ENCODE data around the gene ZCWPW1. TPM values are rescaled to one million over a fixed set of nuclear protein-coding genes. Genes with fewer than 3 reads are reported as not detected.

Gene ZCWPW1, protein sequence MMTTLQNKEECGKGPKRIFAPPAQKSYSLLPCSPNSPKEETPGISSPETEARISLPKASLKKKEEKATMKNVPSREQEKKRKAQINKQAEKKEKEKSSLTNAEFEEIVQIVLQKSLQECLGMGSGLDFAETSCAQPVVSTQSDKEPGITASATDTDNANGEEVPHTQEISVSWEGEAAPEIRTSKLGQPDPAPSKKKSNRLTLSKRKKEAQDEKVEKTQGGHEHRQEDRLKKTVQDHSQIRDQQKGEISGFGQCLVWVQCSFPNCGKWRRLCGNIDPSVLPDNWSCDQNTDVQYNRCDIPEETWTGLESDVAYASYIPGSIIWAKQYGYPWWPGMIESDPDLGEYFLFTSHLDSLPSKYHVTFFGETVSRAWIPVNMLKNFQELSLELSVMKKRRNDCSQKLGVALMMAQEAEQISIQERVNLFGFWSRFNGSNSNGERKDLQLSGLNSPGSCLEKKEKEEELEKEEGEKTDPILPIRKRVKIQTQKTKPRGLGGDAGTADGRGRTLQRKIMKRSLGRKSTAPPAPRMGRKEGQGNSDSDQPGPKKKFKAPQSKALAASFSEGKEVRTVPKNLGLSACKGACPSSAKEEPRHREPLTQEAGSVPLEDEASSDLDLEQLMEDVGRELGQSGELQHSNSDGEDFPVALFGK
- total RNA-seq, result 3.2 TPM
- long read RNA-seq, partial matches to known transcripts, result 1 of 14 reads
- long read RNA-seq, other reads (novel, unspliced or antisense), result 13 of 14 reads

DNA sequence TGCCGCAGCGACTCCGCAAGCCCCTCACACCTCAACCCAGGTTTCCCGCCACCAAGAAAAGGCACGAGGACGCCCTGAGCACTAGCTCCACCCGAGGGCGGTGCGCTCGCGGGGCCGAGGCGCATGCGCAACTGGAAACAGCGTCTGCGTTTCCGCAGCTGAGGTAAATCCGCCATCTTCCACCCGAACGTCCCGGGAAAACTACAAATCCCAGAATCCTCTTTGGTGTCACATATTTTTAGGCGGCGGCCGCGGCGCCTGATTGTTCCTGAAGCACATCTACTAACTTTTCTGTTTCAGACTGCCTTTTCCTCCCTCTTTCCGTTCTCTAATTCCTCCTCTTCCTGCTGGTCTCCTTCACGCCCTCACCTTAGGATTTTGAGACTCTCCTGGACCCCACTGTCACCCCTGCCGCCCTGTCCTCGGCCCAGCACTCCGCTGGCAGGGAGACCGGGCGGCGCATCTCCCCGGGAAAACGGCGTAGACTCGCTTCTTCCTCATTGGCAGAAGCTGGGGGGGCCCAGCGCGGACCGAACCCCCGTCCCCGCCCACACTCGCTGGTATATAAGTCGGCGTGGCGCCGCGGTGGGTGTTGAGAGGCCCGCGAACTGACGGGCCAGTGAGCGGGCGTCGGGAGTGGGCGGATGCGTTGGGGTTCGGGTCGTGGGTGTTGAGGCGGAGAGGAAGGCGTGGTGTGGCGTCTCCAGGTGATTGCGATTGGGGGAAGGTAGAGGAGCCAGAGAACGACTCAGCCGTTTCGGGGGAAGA is at the start of gene ZCWPW1:
TSS of gene ZCWPW1 (minus strand) at position 505 of the 768 bp plus-strand sequence. CDS start 8,054 bp downstream, outside the sequence.
- DNase-seq (ENCODE audit: low spot score), result peak; percentile 99

DNA sequence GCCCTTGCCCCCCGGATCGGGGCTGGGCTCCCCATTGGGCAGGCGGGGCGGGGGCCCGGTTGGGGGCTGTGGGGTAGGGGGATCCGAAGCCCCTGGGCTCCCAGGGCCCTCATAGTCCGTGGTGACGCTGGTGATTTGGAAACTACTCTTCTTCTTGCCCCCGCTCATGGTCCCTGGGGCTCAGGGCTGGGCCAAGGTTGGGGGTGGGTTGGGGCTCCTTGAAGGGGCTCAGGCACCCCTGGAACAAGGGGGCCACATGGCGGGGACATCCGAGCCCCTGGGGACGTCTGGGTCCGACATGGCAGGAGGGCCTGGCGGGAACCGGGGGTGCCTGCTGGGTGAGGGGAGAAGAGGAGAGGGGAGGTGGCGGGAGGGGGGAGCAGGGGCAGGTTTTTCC is 49.4 kb upstream of the ZCWPW1 start:
- no peak for DNase-seq (ENCODE audit: low spot score)

DNA sequence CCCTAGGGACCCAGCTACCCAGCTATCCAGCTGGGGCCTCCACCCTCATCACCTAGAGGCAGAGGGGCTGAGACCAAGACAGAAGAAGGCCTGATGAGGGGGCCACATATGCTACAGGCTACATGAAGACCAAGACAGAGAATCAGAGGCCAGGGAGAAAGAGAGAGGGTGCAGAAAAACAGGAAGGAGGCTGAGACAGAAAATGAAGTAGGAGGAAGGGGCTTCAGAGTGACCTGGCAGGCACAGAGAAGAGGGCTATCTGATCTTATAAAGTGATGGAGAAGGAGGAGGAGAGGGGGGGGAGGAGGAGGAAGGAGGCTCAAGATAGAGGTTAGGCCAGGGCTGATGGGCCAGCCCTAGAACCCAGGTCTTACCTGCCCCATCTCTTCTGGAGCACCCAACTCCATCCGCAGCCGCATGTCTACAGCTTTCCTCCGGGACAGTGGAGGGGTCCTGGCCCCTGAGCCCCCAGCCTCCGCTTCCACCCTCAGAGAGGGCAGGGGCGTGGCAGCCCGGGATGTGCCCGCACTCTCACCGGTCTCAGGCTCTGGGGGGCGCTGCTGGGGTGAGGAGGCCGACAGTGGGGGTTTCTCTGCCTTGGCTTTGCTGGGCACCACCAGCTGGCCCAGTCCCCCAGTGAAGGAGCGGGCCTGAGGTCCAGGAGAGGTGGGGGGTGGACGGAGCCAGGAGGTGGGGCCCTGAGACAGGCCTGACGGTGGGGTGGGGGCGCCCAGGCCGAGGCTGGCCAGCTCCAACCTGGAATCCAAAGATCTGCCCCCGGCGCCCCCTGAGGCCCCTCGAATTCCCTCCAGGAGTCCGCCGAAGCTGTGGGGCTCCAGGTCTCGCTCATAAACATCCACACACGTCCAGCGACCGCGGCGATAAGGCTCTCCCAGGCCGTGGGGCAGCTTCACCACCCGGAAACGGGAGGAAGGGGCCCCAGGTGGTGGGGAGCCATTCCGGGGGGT is 48.7 kb upstream of the ZCWPW1 start:
- DNase-seq (ENCODE audit: low spot score), result no peak

DNA sequence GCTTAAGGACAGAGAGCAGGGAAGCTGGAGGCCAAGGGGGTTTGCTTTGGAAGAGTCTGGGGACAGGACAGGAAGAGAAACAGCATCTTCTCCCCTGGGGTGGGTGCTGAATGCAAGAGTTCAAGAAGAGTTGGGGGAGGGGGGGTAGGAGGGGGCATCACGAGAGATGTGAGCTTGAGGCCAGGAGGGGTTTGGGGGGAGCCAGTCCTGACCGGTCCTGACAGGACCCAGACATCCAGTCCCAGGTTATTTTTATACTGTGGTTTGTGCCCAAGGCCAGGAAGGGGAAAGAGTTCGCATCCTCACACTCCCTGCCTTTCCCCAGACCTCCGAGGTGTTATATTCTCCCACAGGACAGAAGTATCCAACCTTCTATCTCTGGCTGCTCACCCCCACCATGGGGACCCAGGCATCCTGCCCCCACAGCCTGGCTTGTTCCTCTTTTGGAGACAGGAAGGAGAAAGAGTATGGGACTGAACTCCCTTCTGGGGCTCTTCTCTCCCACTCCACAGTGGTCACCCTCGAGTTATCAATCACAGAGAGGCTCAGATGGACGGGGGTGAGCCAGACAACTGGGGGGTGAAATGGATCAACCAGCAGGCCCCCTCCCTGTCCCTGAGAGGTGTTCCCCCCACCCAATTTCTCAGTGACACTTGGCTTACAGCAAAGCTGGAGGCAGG is 47.7 kb upstream of the ZCWPW1 start:
- DNase-seq (ENCODE audit: low spot score), result no peak

DNA sequence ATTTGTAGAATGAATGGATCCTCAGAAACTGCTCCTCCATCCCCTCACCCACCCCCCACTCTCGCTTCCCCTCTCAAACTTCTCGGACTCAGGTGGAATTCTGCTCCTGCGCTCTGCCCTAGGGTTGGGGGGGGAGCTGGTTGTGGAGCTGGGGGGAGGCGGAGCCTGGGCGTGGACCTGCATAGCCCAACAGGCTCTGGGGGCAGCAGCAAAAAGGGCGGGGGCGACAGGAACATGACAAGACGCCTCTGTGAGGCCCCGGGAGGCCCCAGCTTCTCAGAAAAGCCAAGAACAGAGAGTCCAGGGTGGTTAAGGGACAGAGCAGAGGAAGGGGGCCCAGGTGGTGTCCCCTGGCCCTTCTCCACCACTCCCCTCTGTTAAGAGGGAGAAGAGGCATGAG is 47.0 kb upstream of the ZCWPW1 start:
- DNase-seq (ENCODE audit: low spot score), result no peak

DNA sequence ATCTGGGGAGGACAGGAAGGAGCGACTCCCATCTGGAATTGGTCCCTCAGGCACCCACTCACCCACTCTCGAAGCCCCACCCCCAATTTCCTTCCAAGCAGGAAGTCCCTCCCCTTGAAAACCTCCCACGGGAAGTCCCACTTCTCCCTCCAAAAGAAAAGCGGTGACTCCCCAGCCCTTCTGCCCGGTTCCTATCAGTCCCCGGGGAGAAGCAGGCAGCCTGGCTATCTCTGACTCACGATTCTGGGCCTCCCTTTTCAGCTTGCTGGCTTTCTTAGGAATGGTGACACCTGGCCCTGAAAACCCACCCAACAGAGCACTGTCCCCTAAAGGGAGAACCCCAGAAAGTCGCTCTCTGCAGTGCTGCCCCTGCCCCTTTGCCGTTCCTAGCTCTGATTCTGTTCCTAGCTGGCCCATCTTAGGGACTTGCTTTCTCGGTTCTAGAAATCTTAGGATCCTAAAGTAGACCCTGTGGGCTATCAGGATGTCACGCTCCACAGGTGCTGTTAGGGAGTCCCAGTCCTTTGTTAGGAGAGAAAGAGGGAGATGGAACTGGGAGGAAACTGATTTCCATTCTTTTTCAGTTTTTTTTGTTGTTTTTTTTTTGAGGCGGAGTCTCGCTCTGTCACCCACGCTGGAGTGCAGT is 44.5 kb upstream of the ZCWPW1 start:
- DNase-seq (ENCODE audit: low spot score), result no peak

DNA sequence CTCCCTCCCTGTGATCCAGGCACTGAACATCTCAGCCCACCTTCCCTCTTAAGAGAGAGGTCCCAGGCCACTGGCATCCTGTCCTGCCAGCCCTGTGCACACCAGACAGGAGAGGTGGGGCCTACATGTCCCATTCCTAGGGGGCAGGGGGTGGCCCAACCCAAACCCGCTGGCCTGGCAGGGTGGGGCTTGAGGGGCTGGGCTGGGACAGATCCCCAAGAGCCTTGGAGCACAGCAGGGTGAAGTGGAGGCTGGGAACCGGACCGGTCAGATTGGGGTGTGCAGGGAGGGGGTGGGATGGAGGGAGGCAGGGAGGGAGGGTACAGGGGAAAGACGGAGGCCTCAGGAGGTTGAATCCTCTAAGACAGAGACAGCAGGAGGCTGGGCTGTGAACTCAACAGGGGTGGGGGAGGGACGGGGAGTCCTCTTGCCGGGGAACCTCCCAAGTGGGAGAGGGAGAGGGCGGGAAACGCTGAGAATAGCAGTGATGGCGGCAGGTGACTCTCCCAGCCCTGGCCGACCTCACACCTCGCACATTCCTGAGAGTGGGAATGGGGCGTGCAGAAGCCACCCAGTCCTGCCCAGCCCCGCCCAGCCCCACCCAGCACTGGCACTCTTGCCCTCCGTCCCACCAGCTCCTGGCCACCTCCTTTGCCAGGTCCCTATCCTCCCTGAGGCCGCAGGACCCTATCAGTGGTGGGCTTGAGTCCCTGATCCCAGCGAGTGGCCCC is 43.8 kb upstream of the ZCWPW1 start:
- no peak for DNase-seq (ENCODE audit: low spot score)

DNA sequence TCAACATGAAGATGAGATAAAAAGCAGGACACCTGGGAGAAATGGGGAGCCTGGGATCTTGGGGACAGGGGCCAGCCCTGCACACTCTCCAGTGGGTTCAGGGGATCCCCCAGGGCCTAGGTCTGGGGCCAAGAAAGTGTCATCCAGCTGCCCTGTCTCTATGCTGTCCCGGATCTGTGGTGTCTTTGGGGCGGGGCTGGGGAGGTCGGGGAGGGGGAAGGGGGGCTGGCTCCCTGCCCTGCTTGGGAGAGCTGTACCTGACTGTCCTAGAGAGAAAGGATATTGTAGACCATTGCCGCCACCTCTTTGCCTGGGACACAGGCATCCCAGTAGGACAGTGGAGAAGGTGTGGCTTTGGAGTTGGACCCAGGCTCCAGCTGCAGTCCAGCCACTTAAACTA is 42.5 kb upstream of the ZCWPW1 start:
- DNase-seq (ENCODE audit: low spot score), result no peak

DNA sequence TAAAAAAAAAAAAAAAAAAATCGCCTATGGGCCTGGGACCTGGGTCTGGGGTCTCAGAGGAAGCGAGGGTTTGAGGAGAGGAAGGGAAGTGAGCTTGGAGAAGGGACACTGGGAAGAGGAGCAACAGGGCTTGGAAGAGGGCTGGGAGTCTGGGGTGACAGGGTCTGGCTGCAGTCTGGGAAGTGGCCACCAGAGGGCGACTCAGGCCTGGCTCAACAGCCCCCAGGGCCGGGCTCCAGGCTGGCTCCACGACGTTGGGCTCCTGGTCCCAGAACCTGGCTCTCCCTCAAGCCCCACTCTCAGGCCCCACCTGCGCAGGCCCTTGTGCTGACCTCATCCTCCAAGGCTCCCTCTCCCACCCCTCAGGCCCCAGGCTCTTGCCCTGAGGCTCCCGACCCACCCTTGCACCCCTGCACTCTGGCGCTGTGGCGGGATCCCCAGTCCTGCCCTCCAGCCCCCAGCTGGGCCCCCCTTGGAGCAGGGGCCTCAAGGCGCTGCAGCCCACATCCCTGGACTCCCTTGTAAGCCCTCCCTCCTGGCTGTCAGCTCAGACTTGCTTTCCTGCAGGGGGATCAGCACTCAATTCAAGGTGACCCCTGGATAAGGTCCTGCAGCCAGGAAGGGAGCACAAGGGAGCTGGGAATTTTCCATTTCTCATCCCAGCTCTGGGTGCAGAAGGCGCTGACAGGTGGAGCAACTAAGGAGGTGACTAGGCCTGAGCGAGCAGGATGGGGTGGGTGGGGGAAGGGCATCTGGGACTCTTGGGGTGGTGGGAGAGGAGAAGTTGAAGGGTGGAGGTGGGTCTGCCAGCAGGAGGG is 40.9 kb upstream of the ZCWPW1 start:
- peak; percentile 95 for DNase-seq (ENCODE audit: low spot score)

DNA sequence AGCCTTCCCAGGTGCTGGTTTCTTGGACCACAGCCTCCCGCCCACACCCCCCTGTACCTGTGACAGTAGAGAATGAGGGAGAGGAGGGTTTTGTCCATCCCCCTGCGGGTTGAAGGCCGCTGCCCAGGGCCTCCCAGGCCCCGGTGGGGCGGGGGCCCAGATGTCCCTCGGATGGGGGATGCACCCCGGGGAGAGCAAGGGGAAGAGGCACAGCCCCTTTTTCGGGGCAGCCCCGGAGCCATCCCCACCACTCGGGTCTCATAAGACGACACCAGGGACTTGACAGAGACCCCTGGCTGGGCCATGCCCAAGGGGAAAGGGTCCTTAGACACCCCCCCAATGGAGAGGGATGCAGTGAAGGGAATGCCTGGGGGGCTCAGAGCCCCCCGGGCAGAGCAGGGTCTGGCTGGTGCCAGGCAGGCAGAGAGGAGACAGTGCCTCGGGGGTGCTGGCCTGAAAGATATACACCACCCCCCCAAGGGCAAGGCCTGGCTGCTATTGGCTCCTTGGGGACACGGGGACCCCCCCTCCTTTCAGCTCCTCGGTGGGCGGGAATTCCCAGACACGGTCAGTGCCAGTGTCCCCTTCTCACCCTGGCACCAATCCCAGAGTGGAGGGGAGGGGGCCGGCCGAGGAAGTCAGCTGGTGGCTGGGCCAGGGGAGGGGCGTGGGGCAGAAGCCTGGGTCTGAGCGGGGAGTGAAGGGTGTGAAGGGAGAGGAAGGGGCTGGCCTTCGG is 39.3 kb upstream of the ZCWPW1 start:
- no peak for DNase-seq (ENCODE audit: low spot score)

DNA sequence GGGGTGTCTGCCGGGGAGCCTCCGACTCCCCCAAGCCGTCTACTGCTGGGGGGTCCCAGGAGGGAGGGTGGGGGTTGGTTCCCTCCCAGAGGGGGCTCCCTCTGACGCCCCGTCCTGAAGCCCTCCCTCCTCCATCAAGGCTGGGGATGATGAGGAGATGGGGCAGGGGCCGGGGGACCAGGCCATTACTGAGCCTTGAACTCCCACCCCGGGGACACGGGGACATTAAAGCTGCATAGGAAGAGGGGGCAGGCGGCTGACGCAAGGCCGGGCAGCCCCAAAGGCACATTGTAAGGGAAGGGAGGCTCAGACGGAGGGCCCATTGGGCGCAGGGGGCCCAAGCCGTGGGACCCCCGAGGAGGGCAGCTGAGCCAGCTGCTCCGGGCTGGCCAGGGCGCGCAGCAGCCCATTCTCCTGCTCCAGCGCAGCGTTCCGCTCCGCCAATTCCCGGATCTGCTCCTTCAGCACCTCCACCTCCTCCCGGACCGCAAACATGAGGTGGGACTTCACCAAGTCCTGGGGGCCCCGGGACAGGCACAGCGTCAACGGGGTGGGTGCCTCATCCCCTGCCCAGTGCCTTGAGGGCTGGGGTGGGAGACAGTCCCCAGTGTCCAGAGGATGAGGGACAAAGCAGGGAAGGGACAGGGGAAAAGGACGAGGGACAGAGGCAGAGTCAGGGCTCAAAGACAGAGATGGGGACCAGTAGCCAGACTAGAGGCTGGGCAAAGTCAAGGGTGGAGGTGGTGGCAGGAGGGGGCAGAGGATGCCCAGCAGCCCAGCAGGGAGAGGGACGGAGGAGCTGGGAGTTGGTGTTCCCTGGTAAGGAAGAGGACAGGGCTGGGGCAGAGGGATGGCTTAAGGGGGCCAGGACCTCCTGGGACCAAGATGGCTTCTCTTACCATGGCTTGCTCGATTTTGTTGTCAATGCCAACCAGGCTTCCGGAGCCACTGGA is 38.4 kb upstream of the ZCWPW1 start:
- DNase-seq (ENCODE audit: low spot score), result no peak

DNA sequence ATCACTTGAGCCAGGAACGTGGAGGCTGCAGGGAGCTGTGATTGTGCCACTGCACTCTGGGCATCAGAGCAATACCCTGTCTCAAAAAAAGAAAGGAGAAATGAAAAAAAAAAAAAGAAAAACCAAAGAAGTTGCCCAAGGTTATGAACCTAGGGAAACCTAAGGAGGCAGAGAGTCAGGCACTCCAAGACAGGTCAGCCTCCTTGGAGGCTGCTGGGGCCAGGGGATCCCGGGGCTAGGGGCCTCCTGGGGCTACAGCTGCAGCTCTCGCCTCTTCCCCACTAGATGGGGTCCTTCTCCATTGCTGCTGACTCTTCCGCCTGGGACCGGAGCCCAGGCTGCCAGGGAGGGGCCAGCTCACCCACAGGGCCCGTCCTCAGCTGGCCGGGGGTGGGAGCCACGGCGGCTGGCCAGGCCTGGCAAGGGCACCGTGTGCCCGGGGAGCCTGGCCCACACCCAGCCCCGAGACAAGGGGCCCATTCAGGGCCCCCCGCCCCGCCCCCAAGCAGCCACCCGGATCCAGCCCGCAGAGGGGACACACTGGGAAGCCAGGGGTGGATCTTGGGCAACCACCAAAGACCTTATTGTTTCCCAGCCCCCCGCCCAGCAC is 37.3 kb upstream of the ZCWPW1 start:
- DNase-seq (ENCODE audit: low spot score), result no peak

DNA sequence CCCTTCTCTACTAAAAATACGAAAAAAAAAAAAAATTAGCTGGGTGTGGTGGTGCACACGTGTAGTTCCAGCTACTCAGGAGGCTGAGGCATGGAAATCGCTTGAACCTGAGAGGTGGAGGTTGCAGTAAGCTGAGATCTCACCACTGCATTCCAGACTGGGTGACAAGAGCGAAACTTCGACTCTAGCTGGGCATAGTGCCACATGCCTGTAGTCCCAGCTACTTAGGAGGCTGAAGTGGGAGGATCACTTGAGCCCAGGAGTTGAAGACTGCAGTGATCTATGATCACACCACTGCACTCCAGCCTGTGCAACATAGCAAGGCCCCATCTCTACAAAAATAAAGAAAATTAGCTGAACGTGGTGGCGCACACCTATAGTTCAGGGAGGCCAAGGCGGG is 36.8 kb upstream of the ZCWPW1 start:
- DNase-seq (ENCODE audit: low spot score), result no peak

DNA sequence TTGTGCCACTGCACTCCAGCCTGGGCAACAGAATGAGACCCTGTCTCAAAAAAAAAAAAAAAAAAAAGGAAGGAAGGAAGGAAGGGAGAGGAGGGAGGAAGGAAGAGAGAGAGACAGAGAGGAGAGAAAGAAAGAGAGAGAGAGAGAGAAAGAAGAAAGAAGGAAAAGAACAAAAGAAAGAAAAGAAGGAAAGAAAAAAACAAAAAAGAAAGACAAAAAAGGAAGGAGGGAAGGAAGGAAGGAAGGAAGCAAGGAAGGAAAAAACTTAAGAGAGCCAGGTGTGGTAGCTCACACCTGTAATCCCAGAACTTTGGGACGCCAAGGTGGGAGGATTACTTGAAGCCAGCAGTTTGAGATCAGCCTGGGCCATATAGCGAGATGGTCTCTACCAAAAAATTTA is 36.3 kb upstream of the ZCWPW1 start:
- no peak for DNase-seq (ENCODE audit: low spot score)

DNA sequence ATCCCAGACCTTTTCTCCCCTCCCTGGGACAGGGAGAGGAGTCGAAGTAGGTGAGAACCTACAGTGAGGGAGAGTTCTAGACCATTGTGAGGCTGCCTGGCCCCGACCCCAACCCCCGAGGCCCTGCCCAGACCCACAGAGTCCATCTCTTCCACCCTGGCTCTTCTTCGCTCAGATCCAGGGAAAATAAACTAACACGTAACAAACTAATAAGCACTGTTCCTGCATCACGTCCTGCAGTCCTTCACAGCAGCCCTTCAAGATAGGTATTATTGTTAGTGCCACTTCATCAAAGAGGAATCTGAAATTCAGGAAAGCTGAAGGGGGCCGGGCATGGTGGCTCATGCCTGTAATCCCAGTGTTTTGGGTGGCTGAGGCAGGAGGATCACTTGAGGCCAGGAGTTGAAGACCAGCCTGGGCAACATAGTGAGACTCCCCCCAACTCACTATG is 35.7 kb upstream of the ZCWPW1 start, which contains the start of gene SPACDR:
TSS of gene SPACDR (minus strand) at position 51 of the 451 bp plus-strand sequence. CDS start 235 bp downstream, outside the sequence.
- DNase-seq (ENCODE audit: low spot score), result no peak

Data from mesenteric fat pad (tissue), 1 donor.